Stimulated activated CD4-positive, alpha-beta T cell treated with anti-CD3 and anti-CD28 coated beads, TNF-alpha, amount 100 ng/mL, for 4 hours (primary cell): Measurements from ENCODE around the gene LITAF.
"Not testable (repeated sequence)": the region's sequence is repeated elsewhere in the genome, so short reads cannot be mapped to it uniquely, and the experiment has no call there.

Experiments used
- DNase-seq, 3 experiments: peaks; one replicate each; pipeline ENCODE4 v3.0.0-alpha.2; 2020; ENCODE audit warnings: low read depth in 3 of 3

The LITAF gene

DNA sequence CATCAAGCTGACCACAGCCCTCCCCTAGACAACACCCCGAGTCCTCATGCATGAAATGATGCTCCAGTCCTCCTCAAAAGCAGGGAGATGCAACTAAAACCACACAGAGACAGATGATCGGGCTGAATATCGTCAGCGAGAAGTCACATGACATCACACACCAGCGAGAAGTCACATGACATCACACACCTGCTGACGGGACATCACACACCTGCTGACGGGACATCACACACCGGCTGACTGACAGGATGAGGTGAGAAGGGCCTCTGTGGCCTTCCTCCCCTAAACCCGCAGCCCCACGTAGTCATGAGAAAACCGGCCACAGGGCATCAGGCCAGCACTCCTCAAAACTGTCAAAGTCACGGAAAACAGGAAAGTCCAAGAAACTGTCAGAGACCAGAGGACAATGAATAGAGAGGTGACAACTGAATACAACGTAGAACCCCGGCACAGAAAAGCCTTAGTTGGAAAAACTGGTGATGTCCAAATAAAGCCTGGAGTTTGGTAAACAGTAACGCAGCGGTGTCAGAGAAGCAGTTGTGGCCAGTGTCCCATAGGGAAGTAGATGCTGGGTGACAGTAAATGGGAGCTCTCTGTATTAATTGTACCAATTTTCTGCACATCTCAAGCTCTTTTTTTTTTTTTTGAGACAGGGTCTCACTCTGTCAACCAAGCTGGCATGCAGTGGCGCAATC lies 14.3 kb downstream of the LITAF start:
- DNase-seq: no peak

DNA sequence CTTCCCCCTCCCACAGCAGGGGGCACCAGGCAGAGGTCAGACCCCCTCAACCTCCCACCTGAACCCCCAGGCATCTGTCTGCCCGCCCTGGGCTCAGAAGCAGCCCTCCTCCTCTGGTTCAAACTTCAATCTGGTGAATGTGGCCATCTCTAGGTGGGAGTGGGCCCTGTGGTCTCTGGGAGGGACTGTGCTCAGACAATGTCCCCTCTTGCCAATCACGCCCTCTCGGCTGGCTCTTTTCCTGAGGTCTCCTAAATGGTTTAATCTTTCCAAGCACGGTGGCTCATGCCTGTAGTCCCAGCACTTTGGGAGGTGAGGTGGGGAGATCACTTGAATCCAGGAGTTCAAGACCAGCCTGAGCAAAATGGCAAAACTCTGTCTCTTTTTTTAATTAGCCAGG lies 15.2 kb downstream of the LITAF start:
- DNase-seq: no peak

DNA sequence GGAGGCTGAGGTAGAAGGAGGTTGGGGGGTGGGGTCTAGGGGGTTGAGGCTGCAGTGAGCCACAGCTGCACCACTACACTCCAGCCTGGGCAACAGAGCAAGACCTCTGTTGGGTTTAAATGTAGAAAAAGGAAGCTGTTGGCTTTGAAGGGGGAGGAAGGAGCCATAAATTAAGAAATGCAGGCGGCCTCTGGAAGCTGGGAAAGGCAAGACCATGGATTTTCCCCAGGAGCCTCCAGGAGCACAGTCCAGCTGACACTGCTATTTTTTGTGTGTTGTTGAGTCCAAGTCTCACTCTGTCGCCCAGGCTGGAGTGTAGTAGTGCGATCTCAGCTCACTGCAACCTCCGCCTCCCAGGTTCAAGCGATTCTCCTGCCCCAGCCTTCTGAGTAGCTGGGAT lies 15.9 kb downstream of the LITAF start:
- no peak for DNase-seq

DNA sequence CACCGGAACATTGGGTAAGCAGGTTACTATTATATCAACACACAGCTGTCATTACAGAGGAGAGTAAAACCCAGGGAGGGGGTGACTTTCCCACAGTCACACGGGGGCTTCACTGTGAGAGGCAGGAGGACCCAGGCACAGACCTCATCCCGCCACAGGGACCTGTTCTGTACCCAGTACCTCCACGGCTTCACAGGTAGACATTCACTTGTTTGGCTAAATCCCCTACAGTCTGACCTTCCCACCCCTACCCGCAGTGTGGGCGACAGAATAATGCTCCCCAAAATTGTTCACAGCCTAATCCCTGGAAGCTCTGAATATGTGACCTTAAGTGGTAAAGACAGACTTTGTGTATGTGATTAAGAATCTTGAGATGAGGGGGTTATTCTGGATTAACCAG lies 16.5 kb downstream of the LITAF start:
- DNase-seq: no peak

DNA sequence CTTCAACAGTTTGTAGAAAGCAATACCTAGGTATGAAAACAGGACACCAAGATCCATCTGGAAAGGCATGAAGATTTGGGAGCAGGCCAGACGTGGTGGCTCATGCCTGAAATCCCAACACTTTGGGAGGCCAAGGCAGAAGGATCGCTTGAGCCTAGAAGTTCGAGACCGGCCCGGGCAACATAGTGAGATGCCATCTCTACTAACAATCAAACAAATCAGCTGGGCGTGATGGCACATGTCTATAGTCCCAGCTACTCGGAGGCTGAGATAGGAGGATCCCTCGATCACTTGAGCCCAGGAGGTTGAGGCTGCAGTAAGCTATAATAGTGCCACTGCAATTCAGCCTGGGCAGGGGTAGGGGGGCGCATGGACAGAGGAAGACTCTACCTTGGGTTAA lies 20.3 kb downstream of the LITAF start:
- no peak for DNase-seq

DNA sequence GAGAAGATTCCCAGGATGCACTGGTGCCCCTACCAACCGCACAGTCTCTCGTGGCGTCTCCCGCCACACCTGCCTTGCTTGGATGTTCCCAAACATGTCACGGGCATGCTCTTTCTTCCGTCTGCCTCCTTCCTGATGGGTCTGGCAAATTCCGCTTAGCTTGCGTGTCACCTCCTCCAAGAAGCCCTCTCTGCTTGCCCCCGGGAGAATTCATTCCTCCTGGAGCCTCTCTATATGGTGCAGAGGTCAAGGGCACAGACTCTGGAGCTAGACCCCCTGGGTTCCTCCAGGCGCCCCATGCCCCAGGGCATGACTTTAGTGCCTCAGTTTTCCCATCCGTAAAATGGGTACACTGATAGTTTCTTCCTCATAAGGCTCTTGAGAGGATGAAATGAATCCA lies 21.1 kb downstream of the LITAF start:
- no peak for DNase-seq

DNA sequence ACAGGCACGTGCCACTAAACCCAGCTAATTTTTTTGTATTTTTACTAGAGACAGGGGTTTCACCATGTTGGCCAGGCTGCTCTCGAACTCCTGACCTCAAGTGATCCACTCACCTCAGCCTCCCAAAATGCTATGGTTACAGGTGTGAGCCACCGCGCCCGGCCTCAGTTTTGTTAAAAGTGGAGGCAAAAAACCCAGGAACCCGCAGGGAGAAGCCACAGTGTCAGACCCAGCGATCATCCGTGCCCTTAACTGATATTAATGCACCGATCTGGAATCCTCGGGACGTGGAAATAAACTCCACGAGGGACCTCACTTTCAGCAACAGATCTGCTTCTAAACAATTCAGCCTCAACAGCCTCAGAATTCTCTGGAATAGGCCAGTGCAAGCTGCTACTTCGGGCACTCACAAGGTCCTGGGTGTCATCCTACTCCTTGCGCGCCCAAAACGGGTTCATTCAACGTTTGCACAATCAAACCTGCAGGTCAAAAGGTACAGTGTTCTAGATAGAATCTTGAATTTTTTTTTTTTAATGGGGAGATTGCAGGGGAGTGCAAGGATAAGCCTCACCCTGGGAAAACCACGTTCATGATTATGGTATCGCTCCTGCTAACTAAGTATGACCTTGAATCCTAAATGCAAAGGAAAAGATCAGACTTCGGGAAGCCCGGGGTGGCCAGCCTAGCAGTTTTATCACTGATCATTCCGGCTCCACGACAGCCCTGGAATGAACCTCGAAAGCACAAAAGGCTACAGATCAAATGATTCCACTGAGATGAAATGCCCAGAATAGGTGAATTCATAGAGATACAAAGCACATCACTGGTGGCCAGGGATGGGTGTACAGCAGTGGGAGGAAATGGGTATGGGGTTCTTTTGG lies 22.4 kb downstream of the LITAF start:
- no peak for DNase-seq

DNA sequence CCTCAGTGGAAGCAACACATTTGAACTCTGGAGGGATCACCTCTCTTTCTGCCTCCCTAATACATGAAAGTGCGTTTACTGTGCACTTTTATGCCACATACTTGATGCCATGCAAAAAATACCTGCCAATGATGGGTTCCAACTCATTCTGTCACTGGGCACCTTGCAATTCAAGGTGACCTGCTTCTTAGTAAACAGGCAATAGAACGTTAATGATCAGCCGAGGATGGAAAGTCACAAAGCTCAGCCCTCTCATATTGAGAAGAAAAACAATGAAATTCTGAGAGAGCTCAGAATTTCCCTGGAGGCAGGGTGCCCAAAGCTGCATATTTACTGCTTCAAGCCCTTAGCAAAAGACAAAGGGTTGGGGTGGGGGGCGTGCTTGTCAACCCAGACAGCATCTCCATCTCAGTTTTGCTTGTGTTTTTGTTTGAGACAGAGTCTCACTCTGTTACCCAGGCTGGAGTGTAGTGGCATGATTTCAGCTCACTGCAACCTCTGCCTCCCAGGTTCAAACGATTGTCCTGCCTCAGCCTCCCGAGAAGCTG lies 23.2 kb downstream of the LITAF start:
- no peak for DNase-seq

DNA sequence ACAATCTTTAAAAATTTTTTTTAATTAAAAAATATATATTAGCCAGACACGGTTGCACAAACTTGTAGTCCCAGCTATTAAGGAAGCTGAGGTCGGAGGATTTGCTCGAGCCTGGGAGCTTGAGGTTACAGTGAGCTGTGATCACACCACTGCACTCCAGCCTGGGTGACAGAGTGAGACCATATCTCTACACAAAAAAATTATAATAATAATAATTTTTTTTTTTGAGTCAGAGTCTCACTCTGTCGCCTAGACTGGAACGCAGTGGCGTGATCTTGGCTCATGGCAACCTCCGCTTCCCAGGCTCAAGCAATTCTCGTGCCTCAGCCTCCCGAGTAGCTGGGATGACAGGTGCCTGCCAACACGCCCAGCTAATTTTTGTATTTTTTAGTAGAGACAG lies 23.8 kb downstream of the LITAF start:
- no peak for DNase-seq

DNA sequence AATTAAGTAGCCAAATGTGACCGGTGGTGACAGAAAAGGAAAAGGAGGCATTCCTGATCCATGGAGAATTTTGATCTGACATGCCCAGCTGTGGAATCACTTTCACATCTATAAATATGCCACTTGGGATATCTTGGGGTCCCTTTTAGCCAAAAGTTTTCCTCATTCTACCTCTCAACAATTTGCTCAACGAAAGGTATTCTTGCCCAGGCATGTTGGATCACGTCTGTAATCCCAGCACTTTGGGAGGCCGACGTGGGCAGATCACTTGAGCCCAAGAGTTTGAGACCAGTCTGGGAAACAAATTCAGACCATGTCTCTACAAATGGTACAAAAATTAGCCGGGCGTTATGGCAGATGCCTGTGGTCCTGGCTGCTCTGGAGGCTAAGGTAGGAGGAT lies 24.3 kb downstream of the LITAF start:
- DNase-seq: no peak

DNA sequence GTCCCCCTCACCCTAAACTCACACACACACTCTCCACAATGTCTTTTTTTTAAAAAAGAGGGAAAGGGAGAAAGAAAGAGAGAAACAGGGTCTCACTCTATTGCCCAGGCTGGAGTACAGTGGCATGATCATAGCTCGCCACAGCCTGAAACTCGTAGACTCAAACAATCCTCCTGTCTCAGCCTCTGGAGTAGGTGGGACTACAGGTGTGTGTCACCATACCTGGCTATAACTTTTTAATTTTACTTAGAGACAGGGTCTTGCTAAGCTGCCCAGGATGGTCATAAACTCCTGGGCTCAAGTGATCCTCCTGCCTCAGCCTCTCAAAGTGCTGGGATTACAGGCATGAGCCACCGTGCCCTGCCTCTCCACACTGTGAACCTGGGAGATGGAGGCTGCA lies 24.9 kb downstream of the LITAF start:
- no peak for DNase-seq

DNA sequence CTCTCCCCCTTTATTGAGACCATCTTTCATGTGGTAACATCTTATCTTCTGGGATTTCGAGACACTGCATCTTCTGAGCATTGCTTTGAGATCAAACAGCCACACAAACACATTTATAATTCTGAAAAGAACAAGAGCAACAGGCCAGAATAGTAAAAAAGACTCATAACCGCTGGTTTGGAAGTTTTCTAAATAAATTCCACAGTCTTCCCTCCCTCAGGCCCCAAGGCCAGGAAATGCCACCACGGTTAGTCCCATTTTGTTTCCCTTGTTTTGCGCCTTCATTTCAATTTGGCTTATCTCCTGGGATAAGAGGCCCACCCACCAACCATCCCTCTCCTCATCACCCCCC lies 25.3 kb downstream of the LITAF start:
- no peak for DNase-seq

DNA sequence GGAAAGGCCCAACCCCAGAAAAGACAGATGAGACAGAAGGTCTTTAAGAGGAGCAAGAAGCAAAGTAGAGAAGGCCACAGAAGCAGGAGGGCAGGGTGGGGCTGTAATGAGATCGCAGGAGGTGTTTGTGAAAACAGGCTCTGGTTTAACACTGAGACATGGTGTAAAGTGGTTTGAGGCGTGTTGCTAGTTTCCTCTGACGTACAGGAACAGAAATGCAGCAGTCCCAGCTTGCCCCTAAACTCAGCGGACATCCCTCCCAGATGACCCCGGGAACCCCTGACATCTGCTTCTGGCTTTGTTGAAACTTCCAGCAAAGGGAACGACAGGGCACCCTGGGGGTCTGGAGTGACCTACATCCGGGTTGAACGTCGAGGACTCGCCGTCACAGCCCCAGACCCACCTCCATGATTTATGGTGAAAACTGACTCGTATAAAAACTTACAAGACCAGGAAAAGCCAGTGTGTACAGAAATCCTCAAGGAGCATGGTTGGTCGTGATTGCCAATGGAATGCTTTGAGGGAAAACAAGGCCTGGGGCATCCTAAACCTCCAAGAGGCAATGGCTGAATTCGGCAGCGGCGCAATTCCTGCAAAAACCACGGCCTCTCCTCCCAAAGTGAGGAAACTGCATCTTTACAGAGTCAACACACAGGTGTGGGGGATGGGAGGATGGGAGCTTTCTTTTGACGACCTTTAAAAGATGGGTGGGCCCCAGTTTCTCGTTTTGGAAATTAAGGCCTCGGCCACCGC lies 25.8 kb downstream of the LITAF start:
- peak; percentile 15 to 27 (median 24) for DNase-seq

DNA sequence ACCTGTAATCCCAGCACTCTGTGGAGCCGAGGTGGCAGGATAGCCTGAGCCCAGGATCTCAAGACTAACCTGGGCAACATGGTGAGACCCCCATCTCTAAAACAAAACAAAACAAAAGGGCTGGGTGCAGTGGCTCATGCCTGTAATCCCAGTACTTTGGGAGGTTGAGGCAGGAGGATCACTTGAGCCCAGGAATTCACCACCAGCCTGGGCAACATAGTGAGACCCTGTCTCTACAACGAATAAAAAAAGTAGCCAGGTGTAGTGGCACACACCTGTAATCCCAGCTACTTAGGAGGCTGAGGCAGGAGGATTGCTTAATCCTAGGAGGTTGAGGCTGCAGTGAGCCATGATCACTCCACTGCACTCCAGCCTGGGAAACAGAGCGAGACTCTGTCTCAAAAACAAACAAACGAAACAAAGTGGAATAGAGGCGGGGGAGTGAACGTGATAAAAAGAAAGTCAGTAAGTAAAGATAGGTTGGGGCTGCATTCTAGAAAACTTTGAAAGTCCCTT lies 28.4 kb downstream of the LITAF start:
- not testable (repeated sequence) for DNase-seq

DNA sequence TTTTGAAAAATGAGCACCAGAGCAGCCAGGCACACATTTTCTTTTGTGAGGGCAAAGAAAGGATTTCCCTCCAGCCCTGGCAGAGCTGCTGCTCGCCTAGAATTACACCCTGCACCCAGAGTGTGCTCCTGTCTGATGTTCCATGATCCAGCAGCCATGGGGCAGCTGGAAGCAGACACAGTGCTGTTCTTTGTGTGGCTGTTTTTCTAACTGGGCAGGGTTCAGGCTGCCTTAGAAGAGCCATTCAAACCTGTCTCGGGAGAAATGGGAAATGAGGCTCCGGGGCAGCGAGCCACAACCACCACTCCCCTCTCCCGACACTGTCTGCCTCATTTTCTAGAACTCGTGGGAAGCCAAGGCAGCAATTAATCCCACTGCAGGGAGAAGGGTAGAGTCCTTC lies 28.9 kb downstream of the LITAF start:
- no peak for DNase-seq

DNA sequence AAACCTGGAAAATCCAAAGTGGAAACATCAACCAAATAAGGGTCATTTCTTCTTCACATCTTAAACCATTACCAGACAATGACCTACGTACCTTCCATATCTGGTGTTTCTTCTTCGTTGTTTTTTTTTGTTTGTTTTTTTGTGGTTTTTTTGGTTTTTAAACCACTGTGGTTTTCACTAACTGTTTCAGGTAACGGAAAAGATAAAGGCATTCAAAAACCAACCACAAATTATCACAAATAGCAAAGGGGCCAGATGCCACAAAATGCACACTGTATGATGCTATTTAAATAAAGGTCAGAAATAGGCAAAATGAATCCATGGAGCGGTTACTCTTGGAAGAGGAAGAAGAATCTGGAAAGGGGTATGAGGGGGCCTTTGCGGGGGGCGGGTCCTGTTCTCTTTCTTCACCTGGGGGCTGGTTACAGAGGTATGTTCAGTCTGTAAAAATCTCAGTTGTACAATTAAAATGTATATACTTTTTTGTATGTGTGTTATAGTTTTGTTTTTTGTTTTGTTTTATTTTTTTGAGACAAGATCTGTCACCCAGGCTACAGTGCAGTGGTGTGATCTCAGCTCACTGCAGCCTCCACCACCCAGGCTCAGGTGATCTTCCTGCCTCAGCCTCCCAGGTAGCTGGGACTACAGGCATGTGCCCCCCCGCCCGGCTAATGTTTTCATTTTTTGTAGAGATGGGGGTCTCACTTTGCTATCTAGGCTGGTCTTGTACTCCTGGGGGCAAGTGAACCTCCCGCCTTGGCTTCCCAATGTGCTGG lies 29.6 kb downstream of the LITAF start:
- DNase-seq: no peak

DNA sequence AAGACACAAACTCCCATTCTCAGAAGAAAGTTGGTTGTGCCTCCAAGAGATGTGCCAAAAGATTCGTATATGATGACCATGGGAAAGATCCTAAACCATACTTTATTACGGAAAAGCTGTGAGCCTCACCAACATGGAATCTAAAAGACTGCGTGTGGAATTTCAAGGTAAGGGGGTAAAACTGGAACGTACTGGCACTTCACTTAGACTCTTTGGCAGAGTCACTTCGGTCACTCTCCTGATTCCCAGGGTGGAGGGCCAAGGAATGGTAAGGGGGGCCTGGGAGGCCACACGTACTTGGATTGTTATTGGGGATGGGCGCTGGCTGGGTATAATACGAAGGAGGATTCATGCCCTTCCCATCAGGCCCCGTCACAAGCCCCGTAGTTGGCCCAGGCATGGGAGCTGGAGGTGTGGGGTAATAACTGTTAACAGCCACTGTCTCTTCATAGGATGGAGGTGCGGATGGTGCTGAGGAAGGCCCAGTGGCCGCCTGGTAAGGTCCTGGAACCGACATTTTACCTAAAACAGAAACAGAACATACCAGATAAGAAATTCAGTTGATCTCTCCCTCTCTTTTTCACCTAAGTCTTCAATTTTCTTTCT lies 30.4 kb downstream of the LITAF start:
- DNase-seq: no peak

DNA sequence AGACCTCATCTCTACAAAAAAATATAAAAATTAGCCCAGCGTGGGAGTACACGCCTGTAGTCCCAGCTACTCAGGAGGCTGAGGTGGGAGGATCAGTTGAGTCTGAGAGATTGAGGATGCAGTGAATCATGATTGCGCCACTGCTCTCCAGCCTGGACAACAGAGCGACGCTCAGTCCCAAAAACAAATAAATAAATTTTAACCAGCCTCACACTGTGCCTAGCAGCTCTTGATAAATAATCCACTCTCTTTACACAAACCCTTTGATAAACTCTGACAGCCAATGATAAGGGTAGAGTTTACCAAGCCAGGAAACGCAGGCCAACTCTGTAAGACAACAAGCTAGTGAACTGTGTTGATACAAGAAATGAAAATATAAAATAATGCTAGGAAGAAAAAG lies 32.7 kb downstream of the LITAF start:
- no peak for DNase-seq

DNA sequence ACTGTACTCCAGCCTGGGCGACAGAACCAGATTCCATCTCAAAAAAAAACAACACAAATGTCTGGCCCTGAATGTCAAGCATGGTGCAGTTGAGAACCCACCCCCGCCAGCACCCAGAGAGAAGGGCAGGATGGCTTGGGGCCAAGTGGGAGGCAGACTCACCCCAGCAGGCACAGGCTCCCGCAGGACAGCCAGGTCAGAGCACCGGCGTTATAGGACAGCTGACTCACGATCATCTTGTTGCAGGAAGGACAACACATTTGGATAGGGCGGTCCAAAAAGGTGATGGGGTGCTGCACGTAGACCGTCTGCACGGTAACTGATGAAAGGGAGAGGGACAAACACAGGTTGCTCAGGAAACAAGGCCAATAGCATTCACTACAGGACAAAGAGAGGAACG lies 33.3 kb downstream of the LITAF start:
- DNase-seq: no peak

DNA sequence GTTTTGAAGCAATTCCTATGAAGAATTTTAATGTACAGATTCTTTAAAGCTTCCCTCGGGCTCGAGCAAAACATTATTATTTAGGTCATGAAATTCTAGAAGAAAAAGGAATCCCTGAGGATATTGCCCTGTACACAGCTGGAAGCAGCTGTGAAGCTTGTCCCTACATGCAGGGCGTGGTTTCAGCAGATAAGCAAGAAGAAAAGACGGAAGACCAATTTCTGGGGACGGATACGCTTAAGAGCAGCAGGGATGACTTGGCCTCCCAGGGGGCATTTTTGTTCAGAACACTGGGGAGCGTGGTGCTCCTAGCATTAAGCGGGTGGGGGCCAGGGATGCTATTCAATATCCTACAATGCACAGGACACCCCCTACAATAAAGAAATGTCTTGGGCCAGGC lies 34.3 kb downstream of the LITAF start:
- no peak for DNase-seq

DNA sequence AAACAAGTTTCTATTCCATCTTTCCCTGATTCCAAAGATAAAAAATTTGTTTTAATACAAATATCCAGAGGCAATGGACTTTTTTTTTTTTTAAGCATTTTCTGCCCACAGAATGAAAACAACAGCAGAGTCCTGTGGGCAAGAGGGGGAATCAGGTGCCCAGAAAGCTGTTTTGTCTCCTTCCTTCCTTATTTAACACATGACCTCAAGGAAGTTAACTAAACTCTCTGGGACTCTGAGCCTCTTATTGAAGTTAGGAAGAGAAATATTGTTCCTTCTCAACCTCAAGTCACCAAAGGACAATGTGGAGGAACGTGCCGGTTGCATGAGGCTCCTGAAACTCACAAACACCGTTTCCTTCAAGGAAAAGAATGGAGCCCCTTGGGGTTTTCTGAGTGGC lies 34.9 kb downstream of the LITAF start:
- DNase-seq: no peak
